COLO668 (cell line): ENCODE data around the gene PARP3.
"Not testable (repeated sequence)": the region's sequence is repeated elsewhere in the genome, so short reads cannot be mapped to it uniquely, and the experiment has no call there.

Experiments used
- DNase-seq: peaks from one replicate; lab custom pipeline; 2025; ENCODE audit not compliant: unreplicated experiment; lab: John Stamatoyannopoulos, UW

The PARP3 gene

DNA sequence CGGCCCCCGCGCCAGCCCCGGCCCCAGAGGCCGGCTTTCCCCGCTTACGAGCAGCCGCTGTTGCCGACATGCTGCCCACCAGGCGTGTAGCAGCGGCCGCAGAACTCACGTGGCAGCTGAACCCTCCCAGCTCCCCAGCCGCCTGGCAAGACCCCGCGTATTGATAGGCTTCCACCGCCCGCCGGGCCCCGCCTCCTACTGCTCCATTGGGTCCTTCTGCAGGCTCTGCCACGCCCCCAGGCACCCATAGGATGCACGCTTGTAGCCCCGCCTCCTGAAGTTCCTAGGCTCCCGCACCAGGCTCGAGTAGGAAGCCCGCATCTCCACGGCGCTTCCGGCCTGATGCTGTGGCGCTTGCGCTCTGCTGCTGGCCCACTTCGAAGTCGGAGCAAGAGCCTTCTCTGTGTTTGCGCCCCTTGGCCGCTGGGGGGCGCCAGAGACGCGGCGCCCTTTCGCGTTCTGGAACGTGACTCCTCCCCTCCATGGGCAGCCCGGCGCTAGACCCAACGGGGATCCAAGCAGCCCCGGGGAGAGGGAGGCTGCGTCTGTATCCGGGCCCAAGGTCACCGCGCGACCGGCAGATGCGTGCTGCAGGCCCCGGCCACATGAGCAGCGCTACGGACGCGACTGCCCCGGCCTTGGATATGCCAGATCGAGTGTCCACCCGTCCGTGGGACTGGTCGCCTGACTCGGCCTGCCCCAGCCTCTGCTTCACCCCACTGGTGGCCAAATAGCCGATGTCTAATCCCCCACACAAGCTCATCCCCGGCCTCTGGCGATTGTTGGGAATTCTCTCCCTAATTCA is at the start of gene PARP3, which contains the start of gene RRP9:
TSS of gene PARP3 (plus strand) at position 566 of the 805 bp plus-strand sequence. CDS start 993 bp downstream, outside the sequence.
TSS of gene RRP9 (minus strand) at position 107 of the 805 bp plus-strand sequence. CDS start at position 70, 37 bp downstream.
- DNase-seq, result peak; percentile 99

DNA sequence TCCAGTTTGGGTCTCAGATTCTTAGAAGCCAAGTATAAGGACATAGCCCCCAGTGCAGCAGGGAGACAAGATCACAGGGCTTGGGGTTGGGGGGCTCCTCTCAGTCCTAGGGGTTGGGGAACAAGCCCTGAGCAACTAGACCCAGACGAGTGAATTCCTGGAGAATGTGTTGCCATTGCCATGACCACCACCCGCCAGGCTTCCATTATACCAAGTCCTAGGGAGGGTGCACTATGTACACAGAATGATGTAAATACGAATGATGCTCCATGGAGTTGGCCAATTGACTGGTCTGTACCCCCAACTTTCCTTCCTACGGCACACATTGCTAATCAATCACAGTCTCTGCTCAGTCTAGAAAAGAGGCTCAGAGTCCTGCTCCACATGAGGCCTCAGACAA is 47.8 kb upstream of the PARP3 start:
- DNase-seq, result no peak

DNA sequence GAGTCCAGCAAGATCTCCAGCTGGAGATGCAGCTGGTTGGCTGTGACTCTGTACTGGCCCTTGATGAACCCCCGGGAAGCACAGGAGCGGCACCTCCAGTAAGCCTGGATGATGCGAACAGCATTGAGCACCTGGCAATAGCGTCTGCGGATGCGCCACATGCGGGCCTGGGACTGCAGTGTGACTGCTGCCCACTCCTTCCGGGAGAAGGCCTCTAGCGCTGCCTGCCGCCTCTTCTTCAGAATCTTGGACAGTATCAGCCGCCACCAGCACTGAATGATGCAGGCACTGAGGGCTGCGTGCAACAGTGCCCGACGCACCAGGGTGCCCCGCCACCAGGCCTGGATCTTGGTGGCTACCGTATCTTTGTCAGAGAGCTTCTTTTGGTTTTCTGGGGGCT is 47.2 kb upstream of the PARP3 start:
- DNase-seq, result no peak

DNA sequence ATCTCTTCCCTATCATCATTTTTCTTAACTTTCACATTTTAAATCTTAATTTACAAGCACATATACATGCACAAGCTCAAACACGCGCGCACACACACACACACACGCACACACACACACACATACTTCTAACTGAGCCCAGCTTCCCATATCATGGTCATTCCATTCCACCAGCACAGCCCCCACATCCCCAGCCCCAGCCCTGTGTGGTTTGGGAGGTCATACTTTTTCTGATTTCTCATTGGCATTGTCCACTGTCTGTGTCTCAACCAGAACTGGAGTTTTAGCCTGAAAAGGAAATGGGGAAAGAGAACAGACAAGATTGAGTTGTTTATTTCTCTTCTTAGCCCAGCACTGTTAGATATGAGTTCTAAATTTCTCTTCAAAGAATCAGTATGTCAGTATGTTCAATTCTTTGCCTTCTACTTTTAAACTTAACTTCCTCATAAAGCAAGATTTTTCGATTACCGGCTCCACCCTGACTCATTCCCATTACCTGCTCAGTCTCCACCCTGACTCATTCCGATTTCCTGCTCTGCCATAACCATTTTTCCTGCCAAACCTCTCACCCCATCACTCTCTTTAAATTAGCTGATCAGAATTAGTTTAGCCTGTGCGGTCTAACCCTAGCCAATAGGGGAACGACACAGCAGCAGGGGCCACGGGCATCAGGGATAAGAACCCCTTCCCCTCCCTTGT is 45.4 kb upstream of the PARP3 start:
- no peak for DNase-seq

DNA sequence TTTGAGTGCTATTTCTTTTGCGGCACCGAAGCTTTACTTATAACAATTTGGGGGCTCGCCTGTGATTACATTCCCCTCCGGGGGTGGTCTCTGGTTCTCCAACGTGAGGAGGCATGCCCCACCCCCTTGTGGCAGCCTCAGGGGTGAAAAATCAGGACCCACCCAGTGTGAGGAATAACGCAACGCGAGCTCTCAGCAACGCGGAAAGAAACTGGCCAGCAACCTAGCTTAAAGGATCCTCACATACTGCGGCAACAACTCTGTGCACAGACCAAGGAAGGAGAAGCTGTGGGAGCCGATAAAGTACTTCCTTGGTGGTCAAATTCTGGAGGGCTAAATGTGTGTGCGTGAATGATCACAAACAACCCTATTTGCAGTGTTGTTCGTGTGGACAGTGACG is 44.8 kb upstream of the PARP3 start:
- no peak for DNase-seq

DNA sequence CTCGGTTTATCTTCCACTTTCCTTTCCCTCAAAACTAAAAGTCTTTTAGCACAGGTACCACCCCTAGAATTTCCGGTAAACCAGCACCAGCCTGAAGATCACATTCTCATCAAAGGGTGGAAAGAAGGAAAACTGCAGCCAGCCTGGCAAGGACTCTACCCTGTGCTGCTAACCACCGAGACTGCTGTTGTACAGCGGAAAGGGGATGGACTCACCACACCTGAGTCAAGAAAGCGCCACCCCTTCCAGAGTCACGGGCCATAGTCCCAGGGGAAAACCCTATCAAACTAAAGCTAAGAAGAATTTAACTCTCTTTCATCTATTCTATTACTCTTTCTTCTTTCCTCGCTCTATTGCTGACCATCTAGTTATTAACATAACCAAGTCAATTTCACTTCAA is 42.1 kb upstream of the PARP3 start:
- DNase-seq, result not testable (repeated sequence)

DNA sequence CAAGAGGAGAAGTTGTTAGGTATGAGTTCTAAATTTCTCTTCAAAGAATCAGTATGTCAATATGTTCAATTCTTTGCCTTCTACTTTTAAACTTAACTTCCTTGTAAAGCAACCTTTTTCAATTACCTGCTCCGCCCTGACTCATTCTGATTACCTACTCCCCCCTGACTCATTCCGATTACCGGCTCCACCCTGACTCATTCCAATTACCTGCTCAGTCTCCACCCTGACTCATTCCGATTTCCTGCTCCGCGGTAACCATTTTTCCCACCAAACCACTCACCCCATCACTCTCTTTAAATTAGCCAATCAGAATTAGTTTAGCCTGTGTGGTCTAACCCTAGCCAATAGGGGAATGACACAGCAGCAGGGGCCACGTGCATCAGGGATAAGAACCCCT is 39.8 kb upstream of the PARP3 start:
- not testable (repeated sequence) for DNase-seq

DNA sequence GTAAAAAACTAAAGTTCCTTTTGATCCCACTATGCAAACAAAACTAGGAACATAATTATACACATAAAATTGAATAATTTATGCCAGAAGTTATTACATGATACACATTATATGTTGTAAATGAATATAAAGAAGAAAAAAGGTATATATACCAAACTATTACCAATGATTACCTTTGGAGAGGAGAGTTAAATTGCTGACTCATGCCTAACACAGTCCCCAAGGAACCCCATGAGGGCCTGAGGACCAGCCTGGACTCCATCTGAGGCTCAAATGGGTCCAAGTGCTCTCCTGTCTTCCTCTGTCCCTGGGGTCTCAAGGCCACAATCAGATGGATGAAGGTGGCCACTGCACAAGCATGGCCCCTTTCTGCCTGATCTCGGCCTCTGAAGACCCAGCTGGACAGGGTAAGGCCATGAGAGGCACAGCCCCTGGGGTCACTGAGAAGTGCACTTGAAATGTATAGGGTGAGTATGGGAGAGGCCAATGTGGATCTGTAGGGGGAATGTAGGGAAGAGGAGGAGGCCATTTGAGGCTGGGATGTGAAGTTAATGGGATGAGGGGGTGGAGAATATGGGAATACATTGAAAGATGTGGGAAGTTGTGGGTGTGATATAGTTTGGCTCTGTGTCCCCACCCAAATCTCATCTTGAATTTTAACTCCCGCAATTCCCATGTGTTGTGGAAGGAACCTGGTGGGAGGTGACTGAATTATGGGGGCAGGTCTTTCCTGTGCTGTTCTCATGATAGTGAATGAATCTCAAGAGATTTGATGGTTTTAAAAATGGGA is 37.9 kb upstream of the PARP3 start:
- no peak for DNase-seq

DNA sequence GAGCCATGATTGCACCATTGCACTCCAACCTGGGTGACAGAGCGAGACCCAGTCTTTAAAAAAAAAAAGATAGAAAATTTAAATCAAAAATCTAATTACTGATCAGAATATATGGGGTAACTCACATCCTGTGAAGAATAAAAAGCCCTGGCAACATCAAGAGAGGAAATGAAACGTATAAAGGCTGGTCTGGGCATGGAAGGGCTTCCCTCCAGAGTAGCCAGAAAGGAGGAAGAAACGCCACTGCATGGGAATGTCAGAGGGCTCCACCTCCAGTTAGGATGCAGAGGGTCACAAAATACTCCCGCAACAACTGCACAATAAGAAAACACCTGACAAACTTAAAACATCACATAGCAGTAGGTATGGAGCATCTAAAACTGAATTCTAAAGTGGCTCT is 34.1 kb upstream of the PARP3 start:
- no peak for DNase-seq

DNA sequence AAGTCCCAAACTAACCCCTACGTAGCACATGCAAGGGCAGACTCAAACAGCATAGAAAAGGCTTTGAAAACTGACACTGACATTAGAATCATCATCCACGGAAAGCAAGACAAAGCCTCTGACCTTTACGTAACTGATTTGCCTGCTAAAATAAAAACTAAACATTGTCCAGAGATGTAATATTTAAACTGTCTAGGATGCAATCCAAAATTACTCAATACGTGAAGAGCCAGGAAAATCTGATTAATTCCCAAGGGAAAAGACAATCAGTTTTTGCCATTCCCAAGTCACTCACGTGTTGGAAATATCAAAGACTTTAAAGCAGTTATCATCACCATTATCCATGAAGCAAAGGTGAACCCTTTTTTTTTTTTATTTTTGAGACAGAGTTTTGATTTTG is 25.7 kb upstream of the PARP3 start:
- DNase-seq, result no peak

DNA sequence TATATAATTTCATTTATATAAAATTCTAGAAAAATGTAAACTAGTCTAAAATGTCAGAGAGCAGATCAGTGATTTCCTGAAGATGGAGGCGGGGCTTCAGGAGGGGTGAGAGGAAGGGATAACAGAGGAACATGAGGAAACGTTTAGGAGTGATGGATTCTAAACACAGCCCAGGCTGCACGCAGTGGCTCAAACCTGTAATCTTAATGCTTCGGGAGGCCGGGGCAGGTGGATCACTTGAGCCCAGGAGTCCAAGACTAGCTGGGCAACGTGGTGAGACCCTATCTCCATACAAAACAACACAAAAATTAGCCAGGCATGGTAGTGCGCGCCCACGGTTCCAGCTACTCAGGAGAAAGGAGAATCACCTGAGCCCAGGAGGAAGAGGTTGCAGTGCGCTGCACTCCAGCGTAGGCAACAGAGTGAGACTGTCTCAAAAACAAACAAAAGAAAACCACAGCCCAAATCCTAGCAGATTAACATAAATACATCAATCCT is 21.0 kb upstream of the PARP3 start:
- no peak for DNase-seq

DNA sequence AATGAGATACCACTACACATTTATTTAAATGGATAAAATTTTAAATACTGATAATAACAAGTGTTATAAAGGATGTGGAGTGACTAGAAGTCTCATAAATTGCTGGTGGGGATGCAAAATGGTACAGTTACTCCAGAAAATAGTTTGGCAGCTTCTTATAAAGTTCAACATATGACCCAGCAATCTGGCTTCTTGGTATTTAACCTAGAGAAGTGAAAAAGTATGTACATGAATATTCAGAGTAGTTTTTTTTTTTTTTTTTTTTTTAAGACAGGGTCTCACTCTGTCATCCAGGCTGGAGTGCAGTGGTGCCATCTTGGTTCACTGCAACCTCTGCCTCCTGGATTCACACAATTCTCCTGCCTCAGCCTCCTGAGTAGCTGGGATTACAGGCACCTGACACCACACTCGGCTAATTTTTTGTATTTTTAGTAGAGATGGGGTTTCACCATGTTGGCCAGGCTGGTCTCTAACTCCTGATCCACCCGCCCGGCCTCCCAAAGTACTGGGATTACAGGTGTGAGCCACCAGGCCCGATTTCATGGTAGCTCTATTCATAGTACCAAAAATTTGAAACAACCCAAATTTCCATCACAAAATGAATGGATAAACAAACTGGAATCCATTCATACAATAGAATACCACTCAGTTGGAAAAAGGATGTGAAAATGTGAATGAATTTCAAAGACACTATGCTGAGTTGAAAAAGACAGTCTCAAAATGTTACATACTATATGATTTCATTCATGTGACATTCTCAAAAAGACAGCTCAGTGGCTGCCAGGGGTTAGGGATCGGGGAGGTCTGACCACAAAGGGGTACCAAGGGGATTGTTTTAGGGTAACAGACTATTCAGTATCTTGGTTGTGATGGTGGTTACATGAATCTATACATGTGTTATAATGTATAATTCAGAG is 14.8 kb upstream of the PARP3 start:
- DNase-seq, result no peak

DNA sequence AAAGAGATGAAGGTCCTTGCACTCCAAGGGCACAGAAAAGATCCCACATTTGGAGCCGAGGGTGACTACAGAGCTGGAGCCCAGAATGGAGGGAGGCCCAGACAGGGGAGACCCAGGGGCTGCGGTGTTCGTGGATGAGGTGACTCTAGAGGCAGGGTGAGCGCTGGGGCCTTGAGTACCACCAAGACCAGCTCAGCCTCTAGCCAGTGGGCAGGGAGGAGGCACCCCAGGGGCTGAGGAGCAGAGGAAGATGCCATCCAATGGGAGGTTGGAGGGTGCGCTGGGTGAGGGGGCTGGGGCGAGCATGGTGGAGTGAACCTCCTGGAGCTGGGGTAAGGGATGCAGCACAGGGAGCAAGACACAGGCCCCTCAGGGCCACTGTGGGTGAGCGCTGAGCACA is 13.7 kb upstream of the PARP3 start:
- no peak for DNase-seq

DNA sequence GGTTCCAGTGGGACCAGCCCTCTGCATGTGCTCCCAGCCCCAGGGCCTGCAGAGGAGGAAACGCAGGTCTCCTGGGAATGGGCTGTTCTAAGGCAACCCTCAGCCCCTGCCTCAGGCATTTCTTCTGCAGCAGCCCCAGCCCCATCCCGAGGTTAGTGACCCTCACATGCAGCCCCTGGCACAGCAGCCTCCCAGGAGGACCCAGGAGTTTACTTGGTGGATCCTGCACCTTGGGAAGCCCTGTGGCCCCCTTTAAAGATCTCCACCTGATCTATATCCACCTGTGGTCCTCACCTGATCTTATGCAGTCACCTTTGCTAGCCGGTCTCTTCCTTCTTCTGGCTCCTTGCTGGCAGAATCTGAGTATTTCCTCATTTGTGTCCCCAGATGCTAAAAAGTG is 13.2 kb upstream of the PARP3 start:
- DNase-seq, result not testable (repeated sequence)

DNA sequence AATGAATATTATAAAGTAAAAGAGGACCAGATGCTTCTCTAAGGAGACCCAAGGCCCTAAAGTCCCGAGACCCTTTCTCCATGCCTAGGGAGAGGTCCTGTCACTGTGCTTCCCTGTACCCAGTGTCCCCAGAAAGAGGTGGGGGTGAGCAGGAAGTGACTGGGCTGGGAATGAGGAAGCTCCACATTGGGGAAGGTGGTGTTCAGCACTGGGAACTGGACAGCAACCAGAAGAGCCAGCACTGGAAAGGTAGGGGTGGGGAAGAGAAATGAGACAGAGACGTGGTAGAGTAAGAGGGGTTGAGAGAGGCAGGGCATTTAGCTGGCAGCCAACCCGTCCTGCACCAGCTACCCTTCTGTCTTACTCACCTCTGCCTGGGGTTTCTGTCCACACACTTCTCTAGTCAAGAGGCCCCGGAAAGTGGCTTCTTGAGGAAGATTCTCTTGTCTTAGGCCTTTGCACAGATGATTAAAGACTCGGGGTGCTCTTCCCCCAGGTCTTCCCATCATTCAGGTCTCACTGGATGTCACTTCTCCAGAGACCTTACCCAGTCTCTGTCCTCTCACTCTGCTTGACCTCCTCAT is 12.7 kb upstream of the PARP3 start:
- no peak for DNase-seq

DNA sequence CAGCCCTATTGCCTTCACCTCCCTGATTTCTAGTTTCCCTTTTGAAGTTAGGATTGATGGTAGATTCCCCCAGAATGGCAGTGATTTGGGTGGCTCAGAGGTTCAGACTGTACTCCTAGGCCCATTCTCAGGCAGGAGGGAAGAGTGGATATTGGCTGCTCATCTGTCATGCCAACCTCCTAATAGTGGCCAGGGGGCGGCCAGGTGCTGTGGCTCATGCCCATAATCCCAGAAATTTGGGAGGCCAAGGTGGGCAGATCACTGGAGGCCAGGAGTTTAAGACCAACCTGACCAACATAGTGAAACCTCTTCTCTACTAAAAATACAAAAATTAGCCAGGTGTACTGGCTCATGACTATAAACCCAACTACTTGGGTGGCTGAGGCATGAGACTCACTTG is 11.7 kb upstream of the PARP3 start:
- no peak for DNase-seq

DNA sequence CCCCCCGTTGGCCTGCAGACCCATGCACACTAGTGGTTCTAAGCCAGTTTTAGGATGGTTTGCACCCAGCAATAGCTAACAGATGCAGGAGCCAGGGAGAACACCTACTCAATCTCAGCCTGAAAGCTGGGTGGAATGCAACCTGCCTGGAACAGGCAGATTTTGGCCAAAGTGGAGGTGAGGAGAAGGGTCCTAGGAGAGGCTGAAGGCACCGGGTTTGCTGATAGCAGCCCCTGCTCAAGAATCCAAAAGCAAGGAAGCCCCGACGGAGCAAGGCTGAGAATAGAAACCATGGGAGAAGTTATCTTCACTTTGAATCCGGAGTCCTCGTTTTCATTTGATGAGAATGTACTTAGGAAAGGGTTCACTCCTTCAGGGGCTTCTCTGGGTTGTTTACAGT is 10.4 kb upstream of the PARP3 start:
- DNase-seq, result no peak

DNA sequence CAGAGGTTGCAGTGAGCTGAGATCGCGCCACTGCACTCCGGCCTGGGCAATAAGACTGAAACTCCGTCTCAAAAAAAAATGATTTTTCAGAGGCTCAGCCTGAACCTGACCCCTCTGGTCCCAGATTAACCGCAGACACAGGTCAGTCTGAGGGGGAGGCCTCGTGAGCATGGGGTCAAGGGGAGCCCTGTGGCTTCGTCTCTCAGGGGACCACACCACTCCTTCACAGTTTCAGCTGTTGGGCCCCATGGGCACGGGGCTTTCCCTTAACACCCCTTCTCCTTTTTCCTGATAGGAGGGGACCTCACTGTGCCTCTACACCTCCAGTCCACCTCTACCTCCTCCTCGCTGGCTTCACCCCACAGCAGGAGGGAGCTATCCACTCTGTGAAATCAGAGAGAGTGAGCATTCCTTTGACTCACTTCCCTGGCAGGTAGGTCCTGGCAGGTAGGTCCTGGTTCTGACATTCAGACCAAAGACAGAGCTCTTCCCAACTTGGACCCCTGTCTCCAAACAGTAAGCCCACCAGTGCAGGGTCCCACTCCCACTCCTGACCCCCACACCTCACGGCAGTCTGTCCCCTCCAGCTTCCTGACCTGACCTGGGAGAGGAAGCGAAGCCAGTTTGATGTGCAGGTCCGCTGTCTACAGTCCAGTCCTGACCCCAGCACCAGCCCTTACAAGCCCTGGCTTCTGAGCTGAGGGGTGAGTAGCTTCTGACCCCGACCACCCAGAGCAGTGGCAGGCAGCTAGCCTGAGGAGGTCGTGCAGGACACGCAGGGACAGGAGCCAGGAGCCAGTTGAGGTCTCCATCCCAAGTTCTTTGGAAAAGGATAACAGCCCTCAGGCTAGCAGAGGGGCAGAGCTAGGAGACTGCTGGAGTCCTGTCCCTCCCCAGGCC is 9.4 kb upstream of the PARP3 start:
- DNase-seq, result no peak
